Activated naive CD4-positive, alpha-beta T cell treated with anti-CD3 and anti-CD28 coated beads, Interleukin-2, amount 10 ng/mL, durations not matched to agents 7 days and 5 days (primary cell): Measurements from ENCODE around the gene MACO1.

Experiments used
- CTCF ChIA-PET: fragments of 350-600 bp; sonication (Branson Sonifier 250); formaldehyde crosslinking; loops from one replicate; lab custom pipeline; 2021; ENCODE audit warnings: antibody characterized with exemption; lab: Charles Lee
- DNase-seq: peaks from one replicate; pipeline ENCODE4 v3.0.0-alpha.2; 2020
- H3K27ac Mint-ChIP-seq: one replicate; pipeline ENCODE4 v1.8.0; 2021; ENCODE audit warnings: mild to moderate bottlenecking, moderate library complexity, mixed read lengths
- H3K27me3 Mint-ChIP-seq: one replicate; pipeline ENCODE4 v1.8.0; 2021; ENCODE audit warnings: mild to moderate bottlenecking, mixed read lengths
- H3K36me3 Mint-ChIP-seq: one replicate; pipeline ENCODE4 v1.8.0; 2021; ENCODE audit warnings: mixed read lengths
- H3K4me1 Mint-ChIP-seq: one replicate; pipeline ENCODE4 v1.8.0; 2021; ENCODE audit warnings: mixed read lengths
- H3K4me3 Mint-ChIP-seq: one replicate; pipeline ENCODE4 v1.8.0; 2021; ENCODE audit warnings: mild to moderate bottlenecking, moderate library complexity, mixed read lengths
- H3K9me3 Mint-ChIP-seq: one replicate; pipeline ENCODE4 v1.8.0; 2021; ENCODE audit warnings: mixed read lengths

MACO1 gene

GRCh38 chr1:25533775-25534409 is 103.2 kb downstream of the MACO1 start:
- H3K36me3 Mint-ChIP-seq, result no peaks in the 10 kb centered on the region
- H3K4me3 Mint-ChIP-seq, result no peak overlapping the region
- no peak overlapping the region for H3K27ac Mint-ChIP-seq
- peaks cover 69% of the 10 kb centered on the region for H3K27me3 Mint-ChIP-seq
- DNase-seq, result no peak
- no peaks in the 10 kb centered on the region for H3K4me1 Mint-ChIP-seq
- no peaks in the 10 kb centered on the region for H3K9me3 Mint-ChIP-seq
- CTCF ChIA-PET, result no interaction called here

DNA sequence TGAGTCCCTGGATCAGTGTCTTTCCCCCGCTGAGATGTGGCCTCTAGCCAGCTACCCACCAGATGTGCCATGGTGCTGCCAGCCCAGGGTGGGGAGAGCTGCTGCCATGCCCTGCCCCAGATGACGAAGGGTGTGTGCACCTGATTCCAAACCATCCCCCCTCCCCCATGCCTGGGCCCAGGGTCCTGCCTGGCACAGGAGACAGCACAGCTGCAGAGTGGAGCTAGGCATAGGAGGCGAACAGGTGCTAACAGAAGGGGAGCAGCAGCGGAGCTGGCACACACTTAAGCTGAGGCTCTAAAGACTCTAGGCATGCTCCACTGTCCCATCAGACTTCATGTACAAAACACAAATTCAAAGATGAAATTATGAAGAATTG is 103.7 kb downstream of the MACO1 start:
- no peaks in the 10 kb centered on the region for H3K4me1 Mint-ChIP-seq
- H3K4me3 Mint-ChIP-seq, result no peak overlapping the region
- peaks cover 69% of the 10 kb centered on the region for H3K27me3 Mint-ChIP-seq
- H3K9me3 Mint-ChIP-seq, result no peaks in the 10 kb centered on the region
- no peak overlapping the region for H3K27ac Mint-ChIP-seq
- DNase-seq, result no peak
- CTCF ChIA-PET, result no interaction called here
- no peaks in the 10 kb centered on the region for H3K36me3 Mint-ChIP-seq

- no peaks in the 10 kb centered on the region for H3K36me3 Mint-ChIP-seq
- no peaks in the 10 kb centered on the region for H3K4me1 Mint-ChIP-seq
- no peaks in the 10 kb centered on the region for H3K9me3 Mint-ChIP-seq
- H3K27ac Mint-ChIP-seq, result no peak overlapping the region
- no peak overlapping the region for H3K4me3 Mint-ChIP-seq
- no peak for DNase-seq
- CTCF ChIA-PET, result no interaction called here
- peaks cover 69% of the 10 kb centered on the region for H3K27me3 Mint-ChIP-seq
Observed at GRCh38 chr1:25536124-25536523, 105.4 kb downstream of the MACO1 start.

- Mint-ChIP-seq H3K9me3 (no peaks in the 10 kb centered on the region), H3K4me1 (no peaks in the 10 kb centered on the region), H3K27me3 (peaks cover 69% of the 10 kb centered on the region), H3K27ac (no peak overlapping the region), H3K4me3 (no peak overlapping the region), H3K36me3 (no peaks in the 10 kb centered on the region)
- DNase-seq, result no peak
- CTCF ChIA-PET, result interaction anchor here (1.2 to 1.9 kb wide), 2 partner anchors 16 to 35 kb away, joined by 3 to 6 read pairs; no protein-coding TSS in a partner anchor
Observed at GRCh38 chr1:25537153-25537831, 106.6 kb downstream of the MACO1 start.

DNA sequence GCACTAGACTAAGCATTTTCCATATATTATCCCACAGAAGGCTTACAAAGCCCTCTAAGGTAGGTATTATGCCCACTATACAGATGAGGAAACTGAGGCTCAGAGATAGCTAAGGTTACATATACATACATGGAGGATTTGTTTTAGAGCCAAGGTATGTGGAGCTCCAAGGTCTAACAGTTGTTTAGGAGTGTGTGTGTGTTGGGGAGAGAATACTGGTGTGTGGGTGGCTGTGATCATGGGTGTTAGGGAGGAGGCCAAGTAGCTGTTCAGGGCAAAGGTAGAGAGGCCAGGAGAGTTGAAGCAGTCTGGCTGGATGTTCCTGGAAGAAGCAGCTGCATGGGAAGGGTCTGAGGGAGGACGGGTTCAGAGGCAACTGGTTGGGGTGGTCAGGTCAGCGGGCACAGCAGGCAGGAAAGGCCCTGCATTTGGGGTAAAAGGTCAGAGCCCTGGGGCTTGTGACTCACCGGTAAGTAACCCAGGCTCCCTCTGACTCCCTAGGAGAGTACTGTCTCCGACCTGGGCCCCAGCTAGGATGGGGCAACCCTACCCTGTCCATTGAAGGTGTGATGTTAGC is 107.6 kb downstream of the MACO1 start:
- no peak overlapping the region for H3K4me3 Mint-ChIP-seq
- H3K4me1 Mint-ChIP-seq, result peaks cover 4% of the 10 kb centered on the region
- no peak for DNase-seq
- CTCF ChIA-PET, result interaction anchor here (1.2 to 1.9 kb wide), 2 partner anchors 17 to 34 kb away, joined by 3 to 6 read pairs; no protein-coding TSS in a partner anchor
- peaks cover 63% of the 10 kb centered on the region for H3K27me3 Mint-ChIP-seq
- H3K27ac Mint-ChIP-seq, result no peak overlapping the region
- no peaks in the 10 kb centered on the region for H3K36me3 Mint-ChIP-seq
- H3K9me3 Mint-ChIP-seq, result no peaks in the 10 kb centered on the region

- H3K4me3 Mint-ChIP-seq, result no peak overlapping the region
Observed at GRCh38 chr1:25540750-25541342, 110.1 kb downstream of the MACO1 start.

DNA sequence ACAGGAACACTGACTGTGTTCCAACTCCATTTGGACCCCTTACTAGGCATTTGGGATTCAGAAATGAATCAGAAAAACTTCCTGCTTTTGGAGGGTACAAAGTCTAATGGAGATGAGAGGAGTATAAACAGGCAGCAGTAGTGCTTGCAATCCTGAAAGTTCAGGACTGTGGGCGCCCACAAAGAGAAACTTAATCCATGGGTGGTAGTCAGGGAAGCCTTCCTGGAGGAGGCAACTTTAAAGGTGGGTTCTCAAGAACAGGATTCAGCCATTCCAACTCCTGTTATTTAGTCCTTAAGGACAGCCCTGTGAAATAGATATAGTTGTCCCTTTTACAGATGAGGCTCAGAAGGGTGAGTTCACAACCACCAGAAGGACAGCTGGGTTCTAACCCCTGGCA is 110.7 kb downstream of the MACO1 start:
- CTCF ChIA-PET, result no interaction called here
- DNase-seq, result no peak
- no peak overlapping the region for H3K27ac Mint-ChIP-seq
- peaks cover 8% of the 10 kb centered on the region for H3K36me3 Mint-ChIP-seq
- no peak overlapping the region for H3K4me3 Mint-ChIP-seq
- H3K4me1 Mint-ChIP-seq, result peaks cover 26% of the 10 kb centered on the region
- no peaks in the 10 kb centered on the region for H3K9me3 Mint-ChIP-seq
- H3K27me3 Mint-ChIP-seq, result peaks cover 39% of the 10 kb centered on the region

More at GRCh38 chr1:25540750-25541342, 110.1 kb downstream of the MACO1 start:
- CTCF ChIA-PET, result interaction anchor here (1.1 kb wide), 1 partner anchor 20 kb away, joined by 3 read pairs; no protein-coding TSS in a partner anchor
- Mint-ChIP-seq H3K9me3 (no peaks in the 10 kb centered on the region), H3K36me3 (peaks cover 6% of the 10 kb centered on the region), H3K27me3 (peaks cover 45% of the 10 kb centered on the region), H3K4me1 (peaks cover 20% of the 10 kb centered on the region), H3K27ac (no peak overlapping the region)
- no peak for DNase-seq

DNA sequence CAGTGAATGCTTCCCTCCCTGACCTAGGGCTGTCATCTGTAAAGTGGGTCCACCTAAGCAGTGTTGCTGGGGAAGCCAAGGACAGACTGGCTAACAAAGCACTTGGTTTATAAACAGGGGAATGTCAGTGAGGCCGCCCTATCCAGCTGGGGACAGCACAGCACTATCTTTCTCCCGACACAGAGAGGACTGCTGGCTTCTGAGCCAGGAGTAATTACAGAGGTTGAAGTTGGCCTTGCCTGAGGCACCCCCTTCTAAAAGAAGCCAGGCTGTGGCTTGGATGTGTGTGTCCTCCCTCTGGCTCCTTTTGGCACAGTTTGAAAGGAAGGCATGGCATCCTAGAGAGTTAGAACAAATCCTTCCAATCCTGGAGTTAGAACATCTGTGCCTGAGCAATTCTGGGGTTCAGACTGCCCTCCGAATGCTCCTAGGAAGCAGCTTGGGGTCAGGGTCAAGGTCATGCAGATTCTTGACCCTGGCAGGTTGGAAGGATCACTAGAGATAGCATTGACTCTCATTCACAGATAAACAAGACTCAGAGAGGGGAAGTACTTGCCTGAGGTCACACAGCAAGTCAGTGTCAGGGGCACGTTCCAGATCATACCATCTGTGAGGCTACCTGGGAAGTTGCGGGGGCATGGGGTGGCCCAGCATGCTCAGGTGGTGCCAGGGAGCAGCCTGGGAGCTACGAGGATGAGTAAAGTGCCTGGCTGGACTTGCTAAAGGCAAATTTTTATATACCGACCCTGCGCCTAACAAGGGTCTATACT is 111.4 kb downstream of the MACO1 start:
- no peak for DNase-seq
- CTCF ChIA-PET, result no interaction called here
- Mint-ChIP-seq H3K4me3 (peak overlapping the region; percentile 68), H3K27ac (no peak overlapping the region), H3K9me3 (no peaks in the 10 kb centered on the region), H3K36me3 (peaks cover 13% of the 10 kb centered on the region), H3K4me1 (peaks cover 32% of the 10 kb centered on the region), H3K27me3 (peaks cover 35% of the 10 kb centered on the region)

GRCh38 chr1:25543005-25543424 is 112.3 kb downstream of the MACO1 start:
- Mint-ChIP-seq H3K27ac (no peak overlapping the region), H3K9me3 (no peaks in the 10 kb centered on the region), H3K27me3 (peaks cover 25% of the 10 kb centered on the region), H3K36me3 (peaks cover 15% of the 10 kb centered on the region), H3K4me3 (peak overlapping the region; percentile 68), H3K4me1 (peaks cover 38% of the 10 kb centered on the region)
- CTCF ChIA-PET, result interaction anchor here (0.9 kb wide), 1 partner anchor 24 kb away, joined by 3 read pairs; no protein-coding TSS in a partner anchor
- no peak for DNase-seq

DNA sequence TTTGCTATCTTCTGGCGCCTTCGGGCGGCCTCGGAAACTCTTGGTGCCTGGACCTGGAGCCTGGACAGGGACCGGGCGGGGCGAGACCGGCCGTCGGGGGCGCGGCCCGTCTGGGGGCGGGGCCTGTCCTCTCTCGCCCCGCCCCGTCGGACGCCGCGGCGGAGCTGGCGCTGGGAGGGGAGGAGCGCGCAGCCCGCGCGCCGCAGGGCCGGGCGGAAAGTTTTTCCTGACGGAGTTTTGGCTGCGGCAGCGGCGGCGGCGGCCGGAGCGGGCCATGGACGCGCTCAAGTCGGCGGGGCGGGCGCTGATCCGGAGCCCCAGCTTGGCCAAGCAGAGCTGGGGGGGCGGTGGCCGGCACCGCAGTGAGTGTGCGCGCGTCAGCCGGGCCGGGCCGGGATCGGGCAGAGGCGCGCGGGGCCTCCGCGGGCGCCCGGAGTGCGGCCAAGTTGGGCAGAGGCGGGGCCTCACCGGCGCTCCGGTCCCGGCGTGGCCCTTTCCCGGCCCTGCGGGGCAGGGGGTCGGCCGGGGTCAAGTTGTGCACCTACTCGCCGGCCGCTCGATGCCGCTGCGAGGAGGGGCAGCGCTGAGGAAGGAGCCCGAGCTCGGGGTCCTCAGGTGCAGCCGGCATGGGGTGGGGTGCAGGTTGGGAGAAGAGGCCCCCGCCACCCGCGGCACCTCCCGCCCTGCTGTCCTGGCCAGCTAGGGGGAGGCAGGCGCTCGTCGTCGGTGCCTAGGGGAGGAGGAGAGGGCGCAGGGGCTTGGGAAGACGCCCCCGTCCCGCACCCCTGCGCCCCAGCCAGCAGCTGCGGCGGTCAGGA is 112.9 kb downstream of the MACO1 start, which contains the start of gene LDLRAP1:
TSS of gene LDLRAP1 (plus strand) at position 182 of the 818 bp plus-strand sequence. CDS start at position 275, 93 bp downstream.
- Mint-ChIP-seq H3K4me3 (peak within 1 kb of the TSS; percentile 85), H3K9me3 (no peaks in the 10 kb centered on the region), H3K36me3 (peaks cover 16% of the 10 kb centered on the region), H3K27me3 (peaks cover 21% of the 10 kb centered on the region), H3K4me1 (peaks cover 44% of the 10 kb centered on the region), H3K27ac (peak within 1 kb of the TSS; percentile 77)
- peak; percentile 73 for DNase-seq
- CTCF ChIA-PET, result interaction anchor here (0.9 kb wide), 1 partner anchor 25 kb away, joined by 3 read pairs; no protein-coding TSS in a partner anchor

GRCh38 chr1:25544243-25544764 is 113.6 kb downstream of the MACO1 start:
- CTCF ChIA-PET, result interaction anchor here (0.6 to 0.9 kb wide), 2 partner anchors 15 to 25 kb away, joined by 3 read pairs; no protein-coding TSS in a partner anchor
- H3K27ac Mint-ChIP-seq, result peak overlapping the region; percentile 77
- peak; percentile 38 for DNase-seq
- H3K4me3 Mint-ChIP-seq, result peak overlapping the region; percentile 85
- peaks cover 21% of the 10 kb centered on the region for H3K27me3 Mint-ChIP-seq
- H3K4me1 Mint-ChIP-seq, result peaks cover 50% of the 10 kb centered on the region
- H3K9me3 Mint-ChIP-seq, result no peaks in the 10 kb centered on the region
- peaks cover 16% of the 10 kb centered on the region for H3K36me3 Mint-ChIP-seq

DNA sequence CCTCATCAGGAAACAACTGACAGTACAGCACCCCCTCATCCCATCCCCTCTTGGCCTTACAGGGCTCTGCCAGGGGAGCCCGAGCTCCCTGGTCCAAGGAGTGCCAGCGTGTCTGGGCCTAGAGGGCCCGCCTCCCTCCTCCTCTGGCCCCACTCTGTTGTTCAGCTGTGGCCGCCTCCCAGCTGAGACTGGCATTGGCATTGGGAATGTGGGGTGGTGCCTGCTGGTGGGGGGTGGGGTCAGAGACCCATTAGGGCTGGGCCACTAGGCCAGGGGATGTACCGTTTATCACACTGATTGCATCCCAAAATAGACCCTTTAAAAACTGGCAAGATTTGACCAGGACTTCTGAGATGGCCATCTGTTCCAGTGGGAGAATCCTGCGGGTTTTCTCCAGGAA is 114.1 kb downstream of the MACO1 start:
- Mint-ChIP-seq H3K36me3 (peaks cover 18% of the 10 kb centered on the region), H3K4me1 (peaks cover 56% of the 10 kb centered on the region), H3K9me3 (no peaks in the 10 kb centered on the region), H3K27ac (peak overlapping the region; percentile 77), H3K4me3 (peak overlapping the region; percentile 85), H3K27me3 (peaks cover 19% of the 10 kb centered on the region)
- CTCF ChIA-PET, result interaction anchor here (0.6 kb wide), 1 partner anchor 15 kb away, joined by 3 read pairs; no protein-coding TSS in a partner anchor
- no peak for DNase-seq
